Measurements from ENCODE around the gene RAF1. TPM values are rescaled to one million over a fixed set of nuclear protein-coding genes. Genes with fewer than 3 reads are reported as not detected.
A peak's percentile ranks its signal among the peaks of the same experiment; 100 is the strongest.

RAF1 gene
- total and polyA plus RNA-seq, 2 of the 13 experiments (the other 11 are each of a cell fraction or from before 2014, with no cell fraction given) = 72.2 to 91.4 TPM

DNA sequence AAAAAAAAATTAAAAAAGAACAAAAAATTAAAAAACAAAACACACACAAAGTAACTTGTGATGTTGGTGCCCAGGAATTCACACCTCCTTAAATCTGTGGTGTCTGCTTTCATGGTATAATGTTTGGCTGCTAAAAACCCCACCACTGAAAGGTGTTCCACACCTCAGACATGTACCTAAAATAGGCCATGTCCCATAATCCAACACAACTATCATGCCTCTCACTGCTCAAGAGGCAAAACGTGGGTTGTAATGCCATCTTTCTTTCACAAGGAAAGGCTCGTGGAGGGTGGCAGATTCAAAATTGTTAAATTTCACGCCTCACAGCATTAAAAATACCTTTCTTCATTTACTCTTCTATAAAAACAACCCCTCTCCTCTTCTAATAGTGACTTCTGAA is 77.5 kb downstream of the RAF1 start:
- no peaks in the 10 kb centered on the region for H3K27me3 ChIP-seq (ENCODE audit: control insufficient read depth in 1 of 2, insufficient read depth in 2 of 2, low read length in 2 of 2)
- 0 out of 2 replicates have a peak, but pooled peaks cover 4% of the 10 kb centered on the region for H4K20me1 ChIP-seq (ENCODE audit: insufficient read depth, low read length)
- no peak for TF ChIP-seq SCMH1 (CRISPR knock-in tag; IDR thresholded peaks at IDR 0.05; ENCODE audit: borderline replicate concordance)
- TF ChIP-seq POLR2AphosphoS5 (IDR thresholded peaks at IDR 0.05; ENCODE audit: low read depth, low read length) = 0 out of 2 replicates have a peak, but pooled peaks have one; percentile 42
- peaks cover 48 to 87% of the 10 kb centered on the region in 2 experiments for H3K36me3 ChIP-seq (replicated peaks in 1 of 2; ENCODE audit: control insufficient read depth in 1 of 2, insufficient read depth in 2 of 2, low read length in 2 of 2)
- WGBS (ENCODE audit: low lambda C conversion rate) = 90% methylated on average over 3 of the region's 3 CpGs
- no peaks in the 10 kb centered on the region for H3K79me2 ChIP-seq (ENCODE audit: insufficient read depth, low read length)
- H2AFZ ChIP-seq (ENCODE audit: low read length) = no peak overlapping the region
- no peak overlapping the region for H3K27ac ChIP-seq (ENCODE audit: extremely low read length, insufficient read depth, low read length)
- no peak for FAIRE-seq
- ChIA-PET CTCF (ENCODE audit: low intra/inter-chr PET ratio, low total read pairs) (no interaction called here), POLR2A (no interaction called here)
- TSS peak; percentile 23 for BruUV-seq (replicated peaks)
- DNase-seq (ENCODE audit: low spot score) = no peak
- intact Hi-C loops (cut with micrococcal nuclease; ENCODE audit: unreplicated experiment) = no loop called here
- no peaks in the 10 kb centered on the region for H3K9me3 ChIP-seq (ENCODE audit: low read length)
- no peak overlapping the region for H3K9ac ChIP-seq (ENCODE audit: insufficient read depth, low read depth, low read length)
- no peaks in the 10 kb centered on the region for H3K4me1 ChIP-seq (ENCODE audit: insufficient read depth, low read length)
- in situ Hi-C loops (cut with HindIII; ENCODE audit: extremely low pct_ligation_motif_present, low pct_unique_long_range_greater_than_20kb) = no loop called here
- ATAC-seq = no peak
- no peak overlapping the region for H3K4me2 ChIP-seq (ENCODE audit: low read depth, low read length)
- H3K4me3 ChIP-seq (replicated peaks in 1 of 3; ENCODE audit: insufficient read depth in 1 of 3, low read depth in 2 of 3, low read length in 3 of 3) = no peak overlapping the region

DNA sequence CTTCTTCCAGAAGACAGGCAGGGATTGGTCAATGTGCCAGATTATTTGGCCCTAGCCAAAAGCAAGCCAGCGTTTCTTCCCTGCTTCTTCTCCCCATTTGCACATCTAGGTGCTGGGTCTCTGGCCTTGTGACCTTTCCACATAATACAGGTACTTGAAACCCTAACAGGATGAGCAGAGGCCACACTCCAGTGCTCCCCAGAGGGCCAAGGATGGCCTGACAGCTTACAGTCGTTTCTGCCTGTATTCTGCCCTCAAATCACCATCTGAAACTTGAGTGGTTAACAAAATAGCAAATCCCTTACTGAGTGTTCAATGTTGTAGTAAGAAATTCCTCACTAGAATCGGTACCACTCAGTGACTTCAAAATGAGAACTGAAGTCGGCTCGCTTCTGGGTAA is 77.9 kb downstream of the RAF1 start:
- 0 out of 2 replicates have a peak, but pooled peaks cover 4% of the 10 kb centered on the region for H4K20me1 ChIP-seq (ENCODE audit: insufficient read depth, low read length)
- H3K27ac ChIP-seq (ENCODE audit: extremely low read length, insufficient read depth, low read length) = no peak overlapping the region
- H2AFZ ChIP-seq (ENCODE audit: low read length) = no peak overlapping the region
- DNase-seq (ENCODE audit: low spot score) = no peak
- intact Hi-C loops (cut with micrococcal nuclease; ENCODE audit: unreplicated experiment) = no loop called here
- POLR2A ChIA-PET = no interaction called here
- FAIRE-seq = no peak
- BruUV-seq (replicated peaks) = TSS peak; percentile 7
- no peaks in the 10 kb centered on the region for H3K79me2 ChIP-seq (ENCODE audit: insufficient read depth, low read length)
- CTCF ChIA-PET (ENCODE audit: low intra/inter-chr PET ratio, low total read pairs) = no interaction called here
- TF ChIP-seq ZNF557 (CRISPR knock-in tag; IDR thresholded peaks at IDR 0.05) (no peak), POLR2AphosphoS2 (IDR thresholded peaks at IDR 0.05; ENCODE audit: low read depth, low read length) (0 out of 2 replicates have a peak, but pooled peaks have one; percentile 6)
- H3K4me3 ChIP-seq (replicated peaks in 1 of 3; ENCODE audit: insufficient read depth in 1 of 3, low read depth in 2 of 3, low read length in 3 of 3) = no peak overlapping the region
- no peak overlapping the region for H3K9ac ChIP-seq (ENCODE audit: insufficient read depth, low read depth, low read length)
- no peaks in the 10 kb centered on the region for H3K27me3 ChIP-seq (ENCODE audit: control insufficient read depth in 1 of 2, insufficient read depth in 2 of 2, low read length in 2 of 2)
- no peak overlapping the region for H3K4me2 ChIP-seq (ENCODE audit: low read depth, low read length)
- in situ Hi-C loops (cut with HindIII; ENCODE audit: extremely low pct_ligation_motif_present, low pct_unique_long_range_greater_than_20kb) = no loop called here
- 91% methylated on average over 5 of the region's 5 CpGs for WGBS (ENCODE audit: low lambda C conversion rate)
- no peaks in the 10 kb centered on the region for H3K4me1 ChIP-seq (ENCODE audit: insufficient read depth, low read length)
- no peak for ATAC-seq
- H3K9me3 ChIP-seq (ENCODE audit: low read length) = no peaks in the 10 kb centered on the region
- peaks cover 47 to 87% of the 10 kb centered on the region in 2 experiments for H3K36me3 ChIP-seq (replicated peaks in 1 of 2; ENCODE audit: control insufficient read depth in 1 of 2, insufficient read depth in 2 of 2, low read length in 2 of 2)
